ENCODE measurements around the gene MAPKBP1. TPM values are rescaled to one million over a fixed set of nuclear protein-coding genes. Genes with fewer than 3 reads are reported as not detected.

Gene MAPKBP1
- total and polyA plus RNA-seq, 9 donors = 7.4 to 14.4 (median 10.3) TPM

GRCh38 chr15:41847206-41847605 lies 72.9 kb downstream of the MAPKBP1 start:
- H3K27me3 ChIP-seq (ENCODE audit: control insufficient read depth, insufficient read depth, low read length) = peaks cover 3% of the 10 kb centered on the region
- no peak for DNase-seq
- H3K9me3 ChIP-seq (replicated peaks; ENCODE audit: control insufficient read depth, low read depth, low read length) = no peaks in the 10 kb centered on the region
- no peaks in the 10 kb centered on the region for H3K4me1 ChIP-seq (ENCODE audit: control insufficient read depth, insufficient read depth, low read length)
- H3K27ac ChIP-seq (ENCODE audit: low read length) = no peak overlapping the region
- peaks cover 70% of the 10 kb centered on the region for H3K36me3 ChIP-seq (ENCODE audit: control insufficient read depth, insufficient read depth, low read length)
- no peak overlapping the region for H3K4me3 ChIP-seq (ENCODE audit: low read length)
- 82% methylated on average over 14 of the region's 14 CpGs for WGBS (ENCODE audit: insufficient coverage)

DNA sequence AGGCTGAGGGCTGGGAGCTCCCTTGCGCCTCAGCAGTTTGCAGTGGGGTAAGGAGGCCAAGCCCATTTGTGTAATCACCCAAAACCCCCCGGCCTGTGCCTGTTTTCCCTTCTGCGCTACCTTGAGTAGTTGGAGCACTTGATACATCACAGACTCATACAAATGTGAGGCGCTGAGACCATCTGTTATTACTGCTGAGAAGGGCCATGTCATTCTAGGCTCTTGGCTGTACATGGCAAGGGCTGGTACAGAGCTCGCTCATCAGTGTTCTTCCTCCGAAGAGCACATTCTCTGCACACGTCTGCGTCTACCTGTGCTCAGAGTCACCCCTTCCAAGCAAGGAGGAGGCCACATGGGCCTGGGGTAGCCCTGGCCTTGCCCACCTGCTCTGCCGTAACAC lies 73.7 kb downstream of the MAPKBP1 start:
- Histone ChIP-seq H3K9me3 (replicated peaks; ENCODE audit: control insufficient read depth, low read depth, low read length) (no peaks in the 10 kb centered on the region), H3K4me3 (ENCODE audit: low read length) (no peak overlapping the region), H3K27me3 (ENCODE audit: control insufficient read depth, insufficient read depth, low read length) (peaks cover 3% of the 10 kb centered on the region), H3K27ac (ENCODE audit: low read length) (no peak overlapping the region), H3K4me1 (ENCODE audit: control insufficient read depth, insufficient read depth, low read length) (peaks cover 2% of the 10 kb centered on the region), H3K36me3 (ENCODE audit: control insufficient read depth, insufficient read depth, low read length) (peaks cover 64% of the 10 kb centered on the region)
- 91% methylated on average over 7 of the region's 9 CpGs for WGBS (ENCODE audit: insufficient coverage)
- DNase-seq = no peak

DNA sequence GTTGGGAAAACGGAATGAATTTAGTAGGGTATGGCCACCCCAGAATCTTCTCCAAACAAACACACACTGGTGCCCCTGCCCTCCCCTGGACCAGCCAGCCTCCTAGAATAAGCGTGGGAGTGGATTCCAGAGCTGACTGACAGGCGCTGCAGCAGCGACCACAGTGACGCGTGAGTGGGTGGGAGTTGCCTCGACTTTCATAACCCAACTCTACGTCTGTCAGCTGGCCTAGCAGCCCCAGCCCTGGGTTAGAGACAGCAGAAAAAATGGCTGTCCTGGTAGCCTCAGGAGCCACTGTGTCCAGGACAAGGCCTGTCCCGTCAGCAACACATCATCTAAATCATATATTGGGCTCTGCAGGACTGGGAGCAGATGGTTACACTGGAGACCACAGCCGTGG lies 74.3 kb downstream of the MAPKBP1 start:
- Histone ChIP-seq H3K4me3 (ENCODE audit: low read length) (no peak overlapping the region), H3K36me3 (ENCODE audit: control insufficient read depth, insufficient read depth, low read length) (peaks cover 58% of the 10 kb centered on the region), H3K4me1 (ENCODE audit: control insufficient read depth, insufficient read depth, low read length) (peaks cover 8% of the 10 kb centered on the region), H3K27me3 (ENCODE audit: control insufficient read depth, insufficient read depth, low read length) (peaks cover 3% of the 10 kb centered on the region), H3K27ac (ENCODE audit: low read length) (no peak overlapping the region), H3K9me3 (replicated peaks; ENCODE audit: control insufficient read depth, low read depth, low read length) (no peaks in the 10 kb centered on the region)
- 64% methylated on average over 3 of the region's 10 CpGs for WGBS (ENCODE audit: insufficient coverage)
- DNase-seq = no peak

DNA sequence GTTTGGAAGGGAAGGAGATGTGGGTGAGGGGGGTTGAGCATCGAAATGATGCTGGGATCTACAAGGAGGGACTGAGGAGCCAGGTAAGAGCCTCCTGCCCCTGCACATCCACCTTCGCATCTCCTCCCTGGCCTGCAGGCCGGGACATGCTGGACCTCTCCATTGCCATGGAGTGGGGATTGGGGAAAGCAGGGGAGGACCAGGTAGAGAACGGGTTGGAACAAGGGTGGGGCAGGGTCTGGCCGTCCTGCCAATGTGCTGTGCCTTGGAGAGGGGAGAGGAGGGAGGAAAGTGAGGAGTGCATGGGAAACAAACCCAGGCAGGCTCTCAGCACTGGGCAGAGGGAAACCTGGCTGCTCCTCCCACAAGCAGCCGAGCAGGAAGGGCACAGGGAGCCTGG lies 74.9 kb downstream of the MAPKBP1 start:
- WGBS (ENCODE audit: insufficient coverage) = 58% methylated on average over 2 of the region's 6 CpGs
- Histone ChIP-seq H3K36me3 (ENCODE audit: control insufficient read depth, insufficient read depth, low read length) (peaks cover 53% of the 10 kb centered on the region), H3K9me3 (replicated peaks; ENCODE audit: control insufficient read depth, low read depth, low read length) (no peaks in the 10 kb centered on the region)

DNA sequence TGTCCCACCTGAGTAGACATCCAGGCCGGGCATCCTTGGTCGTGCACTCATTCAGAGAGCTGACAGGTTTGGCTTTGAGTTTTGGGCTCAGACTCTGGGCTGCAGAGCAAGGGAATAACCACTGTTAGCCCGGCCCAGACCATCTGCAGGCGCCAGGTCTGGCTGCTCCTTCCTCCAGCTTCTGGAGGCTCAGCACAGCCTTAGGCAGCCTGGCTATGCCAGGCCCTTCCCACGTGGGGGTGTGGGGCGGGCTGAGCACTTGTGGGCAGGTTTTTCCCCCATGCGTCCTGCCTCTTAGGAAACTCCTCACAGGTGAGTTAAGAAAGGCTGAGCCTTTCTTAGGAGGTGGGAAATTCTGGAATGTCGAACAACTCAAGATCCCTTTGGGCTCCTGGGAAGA lies 75.6 kb downstream of the MAPKBP1 start:
- H3K4me1 ChIP-seq (ENCODE audit: control insufficient read depth, insufficient read depth, low read length) = peaks cover 19% of the 10 kb centered on the region
- H3K4me3 ChIP-seq (ENCODE audit: low read length) = no peak overlapping the region
- no peak for DNase-seq
- H3K27me3 ChIP-seq (ENCODE audit: control insufficient read depth, insufficient read depth, low read length) = peaks cover 3% of the 10 kb centered on the region
- H3K36me3 ChIP-seq (ENCODE audit: control insufficient read depth, insufficient read depth, low read length) = peaks cover 46% of the 10 kb centered on the region
- no peaks in the 10 kb centered on the region for H3K9me3 ChIP-seq (replicated peaks; ENCODE audit: control insufficient read depth, low read depth, low read length)
- H3K27ac ChIP-seq (ENCODE audit: low read length) = no peak overlapping the region
- WGBS (ENCODE audit: insufficient coverage) = 66% methylated on average over 5 of the region's 8 CpGs

More for the DNA sequence above, 74.9 kb downstream of the MAPKBP1 start:
- Histone ChIP-seq H3K27ac (ENCODE audit: low read length) (no peak overlapping the region), H3K4me3 (ENCODE audit: low read length) (no peak overlapping the region), H3K4me1 (ENCODE audit: control insufficient read depth, insufficient read depth, low read length) (peaks cover 13% of the 10 kb centered on the region), H3K27me3 (ENCODE audit: control insufficient read depth, insufficient read depth, low read length) (peaks cover 3% of the 10 kb centered on the region)
- no peak for DNase-seq

DNA sequence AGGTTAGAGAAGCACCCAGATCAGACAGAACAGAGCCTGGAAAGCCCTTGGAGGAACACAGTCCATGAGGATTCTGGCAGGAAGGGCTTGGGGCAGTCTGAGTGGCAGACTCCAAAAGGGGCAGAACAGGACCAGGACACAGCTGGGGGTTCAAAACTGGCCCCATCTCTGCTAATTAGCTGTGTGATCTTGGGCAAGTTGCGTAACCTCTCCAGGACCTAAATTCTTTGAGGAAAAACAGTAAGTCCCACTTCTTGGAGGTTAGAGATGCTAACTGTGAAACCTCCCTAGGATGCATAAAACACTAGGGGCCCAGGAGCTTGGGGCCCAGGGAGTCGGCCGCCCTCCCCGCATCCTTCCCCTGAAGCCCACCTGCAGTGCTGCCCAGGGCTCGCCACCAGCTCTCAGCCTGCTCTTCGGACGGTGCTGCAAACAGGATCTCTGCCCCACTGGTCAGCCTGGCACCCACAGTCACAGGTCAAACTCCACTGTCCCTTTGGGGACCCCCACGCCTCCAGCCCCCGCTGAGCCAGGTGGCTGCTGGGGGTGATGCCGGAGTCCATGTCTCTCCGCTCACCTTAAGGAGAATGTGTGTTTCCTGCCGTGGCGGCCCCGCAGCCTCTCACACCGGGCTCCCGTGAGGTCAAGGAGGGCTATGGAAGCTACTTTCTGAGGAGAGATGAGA lies 76.3 kb downstream of the MAPKBP1 start:
- H3K9me3 ChIP-seq (replicated peaks; ENCODE audit: control insufficient read depth, low read depth, low read length) = no peaks in the 10 kb centered on the region
- H3K4me1 ChIP-seq (ENCODE audit: control insufficient read depth, insufficient read depth, low read length) = peaks cover 27% of the 10 kb centered on the region
- WGBS (ENCODE audit: insufficient coverage) = 77% methylated on average over 10 of the region's 16 CpGs
- H3K27ac ChIP-seq (ENCODE audit: low read length) = no peak overlapping the region
- H3K36me3 ChIP-seq (ENCODE audit: control insufficient read depth, insufficient read depth, low read length) = peaks cover 39% of the 10 kb centered on the region
- H3K27me3 ChIP-seq (ENCODE audit: control insufficient read depth, insufficient read depth, low read length) = peaks cover 3% of the 10 kb centered on the region
- no peak for DNase-seq
- no peak overlapping the region for H3K4me3 ChIP-seq (ENCODE audit: low read length)

DNA sequence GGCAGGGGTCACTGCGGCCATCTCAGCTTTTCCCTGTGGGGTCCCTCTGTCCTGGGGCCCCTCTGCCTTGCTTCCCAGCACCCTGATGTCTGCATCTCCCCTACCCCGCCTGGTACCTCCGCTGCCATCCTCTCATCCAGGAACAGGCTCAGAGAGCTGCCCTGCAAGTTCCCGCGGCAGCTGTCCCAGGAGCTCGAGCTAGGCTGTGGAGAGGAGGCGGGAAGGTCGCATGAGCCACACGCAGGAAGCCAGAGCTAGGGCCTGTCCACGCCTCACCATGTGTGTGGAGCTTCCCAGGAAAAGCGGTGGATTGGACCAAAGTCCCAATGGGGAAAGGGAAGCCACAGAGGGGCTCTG lies 76.9 kb downstream of the MAPKBP1 start:
- Histone ChIP-seq H3K27ac (ENCODE audit: low read length) (no peak overlapping the region), H3K36me3 (ENCODE audit: control insufficient read depth, insufficient read depth, low read length) (peaks cover 33% of the 10 kb centered on the region), H3K4me1 (ENCODE audit: control insufficient read depth, insufficient read depth, low read length) (peaks cover 28% of the 10 kb centered on the region), H3K9me3 (replicated peaks; ENCODE audit: control insufficient read depth, low read depth, low read length) (no peaks in the 10 kb centered on the region), H3K27me3 (ENCODE audit: control insufficient read depth, insufficient read depth, low read length) (peaks cover 3% of the 10 kb centered on the region), H3K4me3 (ENCODE audit: low read length) (no peak overlapping the region)
- no peak for DNase-seq
- 22% methylated on average over 6 of the region's 11 CpGs for WGBS (ENCODE audit: insufficient coverage)

- DNase-seq = no peak
- Histone ChIP-seq H3K36me3 (ENCODE audit: control insufficient read depth, insufficient read depth, low read length) (peaks cover 30% of the 10 kb centered on the region), H3K27ac (ENCODE audit: low read length) (no peak overlapping the region), H3K27me3 (ENCODE audit: control insufficient read depth, insufficient read depth, low read length) (peaks cover 6% of the 10 kb centered on the region), H3K4me1 (ENCODE audit: control insufficient read depth, insufficient read depth, low read length) (peaks cover 28% of the 10 kb centered on the region), H3K4me3 (ENCODE audit: low read length) (no peak overlapping the region), H3K9me3 (replicated peaks; ENCODE audit: control insufficient read depth, low read depth, low read length) (no peaks in the 10 kb centered on the region)
- WGBS (ENCODE audit: insufficient coverage) = 72% methylated on average over 6 of the region's 8 CpGs
These were observed 77.6 kb downstream of the MAPKBP1 start for GRCh38 chr15:41851755-41852370.

DNA sequence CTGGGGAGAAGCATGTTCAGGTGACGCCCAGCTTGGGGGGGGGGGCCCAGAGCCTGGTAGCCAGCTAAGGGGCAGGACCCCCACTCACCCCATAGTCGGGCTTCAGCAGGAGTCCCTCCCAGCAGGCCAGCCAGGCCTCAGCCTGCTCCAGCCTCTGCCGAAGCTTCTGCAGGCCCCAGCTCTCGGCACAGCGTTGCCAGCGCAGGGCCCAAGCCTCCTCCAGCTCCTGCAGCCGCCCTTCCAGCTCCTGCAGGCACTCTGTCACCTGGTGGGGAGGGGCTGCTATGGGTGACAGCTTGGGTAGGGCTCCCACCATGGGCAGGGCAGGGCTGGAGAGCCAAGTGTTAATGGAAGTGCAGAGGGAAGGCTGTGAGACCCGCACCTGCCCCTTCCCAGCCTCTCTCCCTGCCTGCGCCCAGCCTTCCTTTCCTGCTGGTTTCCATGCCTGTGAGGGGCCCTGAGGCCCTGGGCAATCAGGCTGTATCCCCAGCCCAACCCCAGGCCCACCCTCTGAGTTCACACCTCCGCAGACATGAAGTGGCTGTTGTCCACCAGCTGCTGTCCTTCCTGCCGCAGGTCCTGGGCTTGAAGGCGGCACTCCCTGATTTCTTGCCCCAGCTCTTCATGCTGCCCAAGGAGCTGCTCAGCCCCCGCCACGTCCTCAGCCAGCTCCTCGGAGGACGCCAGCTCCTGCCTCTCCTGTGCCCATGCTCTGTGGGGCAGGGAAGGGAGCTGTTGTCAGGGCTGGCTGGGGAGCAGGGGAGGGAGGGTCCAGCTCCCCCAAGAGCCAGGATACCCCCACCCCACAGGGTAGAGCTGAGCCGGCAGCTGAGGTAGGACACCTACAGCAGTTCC lies 78.7 kb downstream of the MAPKBP1 start:
- H3K36me3 ChIP-seq (ENCODE audit: control insufficient read depth, insufficient read depth, low read length) = peaks cover 20% of the 10 kb centered on the region
- H3K4me1 ChIP-seq (ENCODE audit: control insufficient read depth, insufficient read depth, low read length) = peaks cover 28% of the 10 kb centered on the region
- no peak overlapping the region for H3K27ac ChIP-seq (ENCODE audit: low read length)
- DNase-seq = no peak
- H3K4me3 ChIP-seq (ENCODE audit: low read length) = no peak overlapping the region
- no peaks in the 10 kb centered on the region for H3K9me3 ChIP-seq (replicated peaks; ENCODE audit: control insufficient read depth, low read depth, low read length)
- WGBS (ENCODE audit: insufficient coverage) = 66% methylated on average over 13 of the region's 17 CpGs
- peaks cover 6% of the 10 kb centered on the region for H3K27me3 ChIP-seq (ENCODE audit: control insufficient read depth, insufficient read depth, low read length)

- Histone ChIP-seq H3K27me3 (ENCODE audit: control insufficient read depth, insufficient read depth, low read length) (peaks cover 6% of the 10 kb centered on the region), H3K27ac (ENCODE audit: low read length) (no peak overlapping the region), H3K4me3 (ENCODE audit: low read length) (no peak overlapping the region), H3K9me3 (replicated peaks; ENCODE audit: control insufficient read depth, low read depth, low read length) (no peaks in the 10 kb centered on the region), H3K4me1 (ENCODE audit: control insufficient read depth, insufficient read depth, low read length) (peaks cover 28% of the 10 kb centered on the region), H3K36me3 (ENCODE audit: control insufficient read depth, insufficient read depth, low read length) (peaks cover 11% of the 10 kb centered on the region)
- WGBS (ENCODE audit: insufficient coverage) = 60% methylated on average over 1 of the region's 10 CpGs
- DNase-seq = peak; percentile 44
These were observed 79.5 kb downstream of the MAPKBP1 start for GRCh38 chr15:41853831-41854230.

Measured in muscle of leg (tissue), 11 donors.